DND-41 (cell line): ENCODE results near the gene HBA2.

ENCODE experiments used
- EZH2 ChIP-seq: IDR thresholded peaks from 3 replicates; pipeline ENCODE4 v1.6.1; 2012; ENCODE audit warnings: borderline replicate concordance, low read depth, mild to moderate bottlenecking, moderate library complexity, low read length, inconsistent platforms; ENCODE audit not compliant: severe bottlenecking
- TF ChIP-seq, protein P1 (sequence below): IDR thresholded peaks from 2 replicates; pipeline ENCODE4 v1.5.1; 2012; ENCODE audit warnings: borderline replicate concordance, low read length, moderate library complexity, mild to moderate bottlenecking; ENCODE audit not compliant: poor library complexity, severe bottlenecking; ENCODE audit errors: extremely low read depth

DNA sequence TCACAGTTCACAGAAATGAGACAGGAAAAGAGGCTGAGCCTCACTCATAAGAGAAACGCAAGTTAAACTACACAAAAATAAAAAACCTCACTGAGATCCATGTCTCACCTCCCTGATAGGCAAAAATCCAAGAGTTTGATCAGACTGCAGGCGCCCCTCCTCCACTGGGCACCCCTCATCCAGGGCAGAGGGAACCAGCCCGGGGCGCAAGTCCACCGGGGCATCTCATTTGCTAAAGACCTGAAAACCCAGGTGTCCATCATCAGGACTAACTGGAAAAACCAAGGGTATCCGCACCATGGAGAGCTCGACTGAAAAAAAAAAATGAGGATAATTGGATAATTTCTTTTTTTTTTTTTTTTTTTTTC is 17.7 kb upstream of the HBA2 start:
- TF ChIP-seq, protein P1, sequence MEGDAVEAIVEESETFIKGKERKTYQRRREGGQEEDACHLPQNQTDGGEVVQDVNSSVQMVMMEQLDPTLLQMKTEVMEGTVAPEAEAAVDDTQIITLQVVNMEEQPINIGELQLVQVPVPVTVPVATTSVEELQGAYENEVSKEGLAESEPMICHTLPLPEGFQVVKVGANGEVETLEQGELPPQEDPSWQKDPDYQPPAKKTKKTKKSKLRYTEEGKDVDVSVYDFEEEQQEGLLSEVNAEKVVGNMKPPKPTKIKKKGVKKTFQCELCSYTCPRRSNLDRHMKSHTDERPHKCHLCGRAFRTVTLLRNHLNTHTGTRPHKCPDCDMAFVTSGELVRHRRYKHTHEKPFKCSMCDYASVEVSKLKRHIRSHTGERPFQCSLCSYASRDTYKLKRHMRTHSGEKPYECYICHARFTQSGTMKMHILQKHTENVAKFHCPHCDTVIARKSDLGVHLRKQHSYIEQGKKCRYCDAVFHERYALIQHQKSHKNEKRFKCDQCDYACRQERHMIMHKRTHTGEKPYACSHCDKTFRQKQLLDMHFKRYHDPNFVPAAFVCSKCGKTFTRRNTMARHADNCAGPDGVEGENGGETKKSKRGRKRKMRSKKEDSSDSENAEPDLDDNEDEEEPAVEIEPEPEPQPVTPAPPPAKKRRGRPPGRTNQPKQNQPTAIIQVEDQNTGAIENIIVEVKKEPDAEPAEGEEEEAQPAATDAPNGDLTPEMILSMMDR, result no peak
- TF ChIP-seq EZH2, result no peak
